ENCODE measurements around the gene MYO9A.
"Not testable (repeated sequence)": the region's sequence is repeated elsewhere in the genome, so short reads cannot be mapped to it uniquely, and the experiment has no call there.

The MYO9A gene

DNA sequence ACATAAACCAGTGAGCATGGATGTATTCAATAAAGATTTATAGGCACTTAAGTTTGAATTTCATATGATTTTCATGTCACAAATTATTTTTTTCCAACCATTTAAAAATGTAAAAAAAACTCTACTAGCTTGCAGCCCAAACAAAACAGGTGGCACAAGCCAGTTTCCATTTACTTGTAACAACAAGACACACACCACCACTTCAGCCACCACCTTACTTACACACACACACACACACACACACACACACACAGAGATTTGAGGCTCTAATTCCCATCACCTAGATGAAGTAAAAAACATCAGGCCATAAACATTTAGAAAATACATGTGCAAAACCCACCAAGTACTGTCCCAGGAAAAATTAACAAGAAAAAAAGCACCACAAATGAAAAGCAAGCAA, 25.3 kb downstream of the MYO9A start:
- no peak for DNase-seq (ENCODE audit: low read depth)

DNA sequence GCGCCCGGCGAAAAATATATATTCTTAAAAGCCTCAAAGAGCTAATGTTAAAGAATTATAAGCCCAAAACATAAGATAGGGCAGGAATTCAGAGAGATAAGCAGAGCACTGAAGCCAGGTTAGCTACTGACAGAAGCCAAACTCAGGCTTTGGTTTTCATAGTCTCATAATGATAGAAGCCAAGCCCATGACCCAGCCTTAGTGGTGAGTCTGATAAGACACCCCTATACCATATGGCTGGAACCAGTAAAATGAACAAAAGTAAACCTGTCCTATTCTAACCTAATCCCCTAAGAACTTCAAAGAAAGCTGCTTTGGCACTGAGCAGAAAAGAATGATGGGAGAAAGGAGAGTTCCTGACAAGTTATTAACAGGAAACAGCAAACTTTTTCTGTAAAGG, 25.9 kb downstream of the MYO9A start:
- no peak for DNase-seq (ENCODE audit: low read depth)

DNA sequence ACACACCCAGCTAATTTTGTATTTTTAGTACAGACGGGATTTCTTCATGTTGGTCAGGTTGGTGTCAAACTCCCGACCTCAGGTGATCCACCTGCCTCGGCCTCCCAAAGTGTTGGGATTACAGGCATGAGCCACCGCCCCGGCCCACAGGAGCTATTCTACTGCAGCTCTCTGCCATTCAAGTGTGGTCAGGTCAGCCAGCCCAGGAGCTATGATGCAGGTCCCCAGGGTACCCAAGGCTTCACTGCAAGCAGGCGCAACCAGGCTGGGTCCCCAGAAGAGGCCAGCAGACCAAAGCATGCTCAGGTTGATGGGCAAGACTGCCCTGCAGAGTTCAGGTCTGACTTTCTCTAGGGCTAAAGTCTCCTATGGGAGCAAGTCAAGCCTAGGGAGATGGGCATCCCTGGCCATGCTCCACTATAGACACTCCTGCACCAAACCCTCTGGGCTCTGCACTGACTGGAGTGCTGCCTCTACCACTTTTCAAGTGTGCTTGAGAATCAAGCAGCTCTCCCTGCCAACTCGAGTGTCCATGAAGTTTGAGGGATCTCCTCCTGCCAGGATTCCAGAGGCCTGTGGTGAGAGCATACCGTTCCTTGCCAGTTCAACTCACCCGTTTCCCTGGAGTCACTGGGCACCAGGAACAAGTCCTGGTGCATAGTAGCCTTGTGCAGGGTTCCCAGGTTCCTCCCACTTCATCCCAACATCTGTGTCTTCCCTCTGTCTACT, 30.9 kb downstream of the MYO9A start:
- no peak for DNase-seq (ENCODE audit: low read depth)

DNA sequence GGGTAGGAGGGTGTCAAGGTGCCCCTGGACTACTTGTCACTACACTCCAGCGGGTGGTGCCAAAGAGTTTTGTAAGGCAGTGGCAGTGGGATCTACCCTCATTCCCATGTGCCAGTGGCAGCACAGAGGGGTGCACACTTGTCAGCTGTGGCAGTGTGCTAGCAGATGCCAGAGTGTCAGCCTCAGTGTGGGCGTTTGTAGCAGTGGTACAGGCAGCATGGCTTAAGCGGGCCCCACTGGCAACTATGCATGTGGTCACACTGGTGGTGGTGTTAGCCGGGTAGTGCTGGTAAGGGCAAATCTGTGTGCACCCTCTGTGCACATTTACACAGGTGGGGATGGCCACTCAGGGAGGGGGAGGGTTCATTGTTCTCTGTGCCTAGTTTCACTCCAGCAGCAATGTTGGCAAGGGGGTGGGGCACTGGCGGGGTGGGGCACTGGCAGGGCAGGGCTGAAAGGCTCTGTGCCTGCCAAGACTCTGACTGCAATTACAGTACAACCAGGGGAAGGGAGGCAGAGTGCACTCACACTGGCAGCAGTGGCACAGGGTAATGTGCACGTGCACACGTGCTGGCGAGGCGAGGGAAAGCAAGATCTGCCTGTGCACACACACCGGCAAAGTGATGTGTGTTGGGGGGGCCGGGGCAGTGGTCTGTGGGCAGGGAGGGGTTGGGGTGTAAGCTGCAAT, 31.8 kb downstream of the MYO9A start:
- DNase-seq (ENCODE audit: low read depth): no peak

DNA sequence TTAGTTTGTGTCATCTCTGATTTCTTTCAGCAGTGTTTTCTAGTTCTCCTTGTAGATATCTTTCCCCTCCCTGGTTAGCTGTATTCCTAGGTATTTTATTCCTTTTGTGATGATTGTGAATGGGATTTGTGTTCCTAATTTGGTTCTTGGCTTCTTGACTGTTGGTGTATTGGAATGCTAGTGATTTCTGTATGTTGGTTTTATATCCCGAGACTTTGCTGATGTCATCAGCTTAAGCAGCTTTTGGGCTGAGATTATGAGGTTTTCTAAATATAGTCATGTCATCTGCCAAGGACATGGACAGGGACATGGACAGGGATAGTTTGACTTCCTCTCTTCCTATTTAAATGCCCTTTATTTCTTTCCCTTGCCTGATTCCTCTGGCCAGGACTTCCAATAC, 35.8 kb downstream of the MYO9A start:
- no peak for DNase-seq (ENCODE audit: low read depth)

DNA sequence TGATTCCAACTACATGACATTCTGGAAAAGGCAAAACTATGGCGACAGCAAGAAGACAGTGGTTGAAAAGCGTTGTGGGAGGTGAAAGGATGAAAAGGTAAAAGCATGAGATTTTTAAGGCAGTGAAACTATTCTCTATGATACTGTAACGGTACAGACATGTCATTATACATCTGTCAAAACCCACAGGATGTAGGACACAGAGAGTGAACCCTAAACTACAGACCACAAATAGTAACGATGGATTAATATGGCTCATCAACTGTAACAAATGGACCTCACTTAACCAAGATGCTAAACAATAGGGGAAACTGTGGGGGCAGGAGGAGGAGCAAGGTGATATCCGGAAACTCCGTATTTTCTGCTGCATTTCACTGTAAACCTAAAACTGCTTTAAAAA, 39.1 kb downstream of the MYO9A start:
- DNase-seq (ENCODE audit: low read depth): no peak

DNA sequence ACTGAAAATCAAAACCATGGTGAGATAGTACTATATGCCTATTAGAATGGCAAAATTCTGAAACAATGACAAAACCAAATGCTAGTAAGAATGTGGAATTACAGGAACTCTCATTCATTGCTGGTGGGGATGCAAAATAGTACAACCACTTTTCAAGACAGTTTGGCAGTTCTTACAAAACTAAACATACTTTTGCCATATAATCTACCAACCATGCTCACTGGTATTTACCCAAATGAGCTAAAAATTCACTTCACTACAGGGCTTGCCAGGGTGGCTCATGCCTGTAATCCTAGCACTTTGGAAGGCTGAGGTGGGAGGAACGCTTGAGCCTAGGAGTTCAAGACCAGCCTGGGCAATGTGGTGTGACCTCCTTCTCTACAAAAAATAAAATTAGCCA, 40.0 kb downstream of the MYO9A start:
- DNase-seq (ENCODE audit: low read depth): no peak

DNA sequence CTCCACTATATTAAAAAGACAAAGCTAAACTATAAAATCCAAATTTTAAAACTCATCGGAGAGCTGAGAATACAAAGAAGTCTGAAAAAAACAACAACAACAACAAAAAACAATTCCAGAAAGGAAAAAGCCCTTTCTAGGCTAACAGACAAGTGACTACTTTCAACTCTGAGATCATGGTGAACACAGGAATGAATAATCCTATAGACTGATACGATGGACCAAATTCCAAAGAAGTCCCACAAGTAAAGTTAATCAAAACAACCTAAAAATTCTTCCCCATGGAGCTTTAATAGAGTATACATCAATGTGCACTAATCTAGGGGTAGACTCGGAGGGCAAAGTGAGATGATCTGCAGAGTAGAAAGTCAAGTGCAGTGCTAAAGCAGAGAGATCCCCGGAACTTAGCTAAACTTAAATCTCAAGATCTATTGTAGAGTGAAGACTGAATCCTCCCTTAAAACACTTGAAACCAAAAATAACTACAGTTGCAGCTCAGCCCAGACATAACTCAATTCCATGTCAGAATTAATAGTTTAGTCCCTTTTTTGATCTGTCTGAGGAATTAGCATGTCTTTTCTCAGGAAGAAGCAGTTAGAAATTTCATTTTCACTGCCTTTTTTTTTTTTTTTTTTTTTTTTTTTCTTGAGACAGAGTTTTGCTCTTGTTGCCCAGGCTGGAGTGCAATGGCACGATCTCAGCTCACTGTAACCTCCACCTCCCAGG, 43.5 kb downstream of the MYO9A start:
- DNase-seq (ENCODE audit: low read depth): no peak

DNA sequence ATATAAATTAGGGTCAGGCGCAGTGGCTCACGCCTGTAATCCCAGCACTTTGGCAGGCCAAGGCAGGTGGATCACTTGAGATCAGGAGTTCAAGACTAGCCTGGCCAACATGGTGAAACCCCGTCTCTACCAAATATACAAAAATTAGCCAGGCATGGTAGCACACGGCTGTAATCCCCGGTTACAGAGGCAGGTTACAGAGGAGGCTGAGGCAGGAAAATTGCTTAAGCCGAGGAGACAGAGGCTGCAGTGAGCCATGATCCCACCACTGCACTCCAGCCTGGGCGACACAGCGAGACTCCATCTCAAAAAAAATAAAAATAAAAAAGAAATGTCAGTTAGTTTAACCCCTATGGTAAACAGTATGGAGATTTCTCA, 46.5 kb downstream of the MYO9A start:
- DNase-seq (ENCODE audit: low read depth): not testable (repeated sequence)

DNA sequence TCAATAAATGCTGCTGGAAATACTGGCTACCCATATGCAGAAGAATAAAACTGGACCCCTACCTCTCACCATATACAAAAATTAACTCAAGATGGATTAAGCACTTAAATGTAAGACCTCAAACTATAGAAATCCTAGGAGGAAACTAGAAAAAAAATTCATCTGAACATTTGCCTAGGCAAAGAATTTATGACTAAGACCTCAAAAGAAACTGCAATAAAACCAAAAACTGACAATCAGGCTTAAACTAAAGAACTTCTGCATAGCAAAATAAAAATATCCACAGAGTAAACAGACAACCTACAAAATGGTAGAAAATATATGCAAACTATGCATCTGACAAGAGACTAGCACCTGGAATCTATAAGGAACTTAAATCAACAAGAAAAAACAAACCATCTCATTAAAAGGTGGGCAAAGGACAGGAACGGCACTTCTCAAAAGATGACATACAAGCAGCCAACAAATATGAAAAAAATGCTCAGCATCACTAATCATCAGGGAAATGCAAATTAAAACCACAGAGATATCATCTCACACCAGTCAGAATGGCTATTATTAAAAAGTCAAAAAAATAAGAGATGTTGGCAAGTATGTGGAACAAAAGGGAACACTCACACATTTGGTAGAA, 47.0 kb downstream of the MYO9A start:
- no peak for DNase-seq (ENCODE audit: low read depth)

DNA sequence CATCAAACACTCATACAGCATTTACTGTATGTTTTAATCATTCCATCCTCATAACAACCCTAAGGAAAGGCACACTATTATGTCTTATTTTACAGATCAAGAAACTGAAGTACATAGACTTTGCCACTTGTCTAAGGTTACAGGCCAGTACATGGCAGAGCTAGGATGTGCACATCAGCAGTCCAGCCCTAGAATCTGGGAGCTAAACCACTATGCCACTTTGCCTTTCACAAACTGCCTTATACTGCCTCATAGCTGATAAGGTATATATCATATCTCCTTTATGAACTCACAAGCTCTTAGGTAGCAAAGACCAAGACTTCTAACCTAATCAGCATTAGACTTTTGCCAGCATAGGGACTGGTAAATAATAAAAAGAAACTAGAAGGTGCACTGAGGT, 49.1 kb downstream of the MYO9A start:
- DNase-seq (ENCODE audit: low read depth): no peak

DNA sequence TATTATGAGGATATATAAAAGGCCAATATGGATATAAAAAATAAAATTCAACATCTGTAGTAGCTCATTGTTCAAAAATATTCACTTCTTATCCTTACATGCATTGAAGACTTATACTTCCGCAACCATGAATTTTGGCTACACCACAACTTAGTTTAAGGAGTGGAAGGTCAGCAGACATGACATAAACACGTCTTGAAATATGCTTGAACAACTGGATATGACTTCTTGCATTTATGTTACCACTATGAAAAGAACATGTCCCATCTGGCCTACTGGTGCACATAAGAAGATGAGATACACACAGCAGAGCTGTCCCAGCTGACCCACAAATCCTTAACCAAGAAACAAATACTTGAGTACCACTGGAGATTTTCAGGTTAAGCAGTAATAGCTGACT, 52.1 kb downstream of the MYO9A start:
- DNase-seq (ENCODE audit: low read depth): no peak

DNA sequence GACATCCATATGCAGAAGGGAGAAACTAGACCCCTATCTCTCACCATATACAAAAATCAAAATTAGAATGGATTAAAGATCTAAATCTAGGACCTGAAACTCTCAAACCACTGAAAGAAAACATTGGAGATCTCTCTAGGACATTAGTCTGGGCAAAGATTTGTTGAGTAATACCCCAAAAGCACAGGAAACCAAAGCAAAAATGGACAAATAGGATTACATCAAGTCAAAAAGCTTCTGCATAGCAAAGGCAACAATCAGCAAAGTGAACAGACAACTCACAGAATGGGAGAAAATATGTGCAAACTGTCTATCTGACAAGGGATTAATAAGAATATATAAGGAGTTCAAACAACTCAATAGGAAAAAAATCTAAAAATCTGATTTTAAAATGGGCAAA, 54.8 kb downstream of the MYO9A start:
- DNase-seq (ENCODE audit: low read depth): no peak

DNA sequence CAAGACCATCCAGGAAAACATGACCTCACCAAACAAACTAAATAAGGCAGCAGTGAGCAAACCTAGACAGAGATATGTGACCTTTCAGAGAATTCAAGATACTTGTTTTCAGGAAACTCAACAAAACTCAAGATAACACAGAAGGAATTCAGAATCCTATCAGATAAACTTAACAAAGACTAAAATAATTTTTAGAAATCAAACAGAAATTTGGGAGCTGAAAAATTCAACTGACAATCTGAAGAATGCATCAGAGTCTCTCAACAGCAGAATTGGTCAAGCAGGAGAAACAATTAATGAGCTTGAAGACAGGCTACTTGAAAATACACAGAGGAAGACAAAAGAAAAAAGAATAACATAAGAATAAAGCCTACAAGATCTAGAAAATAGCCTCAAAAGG, 55.6 kb downstream of the MYO9A start:
- DNase-seq (ENCODE audit: low read depth): no peak

DNA sequence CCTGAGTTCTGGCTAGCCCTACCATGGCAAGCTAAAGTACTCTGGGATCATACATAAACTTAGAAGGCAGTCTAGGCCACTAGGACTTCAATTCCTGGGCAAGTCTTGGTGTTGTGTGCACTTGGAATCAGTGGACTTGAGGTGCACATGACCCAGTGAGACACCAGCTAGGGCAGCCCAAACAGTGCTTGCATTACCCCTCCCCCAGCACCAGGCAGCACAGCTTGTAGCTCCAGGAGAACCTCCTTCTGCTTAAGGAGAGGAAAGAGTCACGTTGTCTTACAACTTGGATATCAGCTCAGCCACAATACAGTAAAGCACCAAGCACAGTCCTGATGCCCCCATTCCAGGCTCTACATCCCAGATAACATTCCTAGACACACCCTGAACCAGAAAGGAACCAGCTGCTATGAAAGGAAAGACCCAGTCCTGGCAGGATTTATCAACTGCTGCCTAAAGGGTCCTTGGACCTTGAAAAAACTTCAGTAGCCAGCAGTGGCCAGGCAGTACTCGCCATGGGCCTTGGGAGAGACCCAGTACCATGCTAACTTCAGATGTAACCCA, 57.2 kb downstream of the MYO9A start:
- no peak for DNase-seq (ENCODE audit: low read depth)

DNA sequence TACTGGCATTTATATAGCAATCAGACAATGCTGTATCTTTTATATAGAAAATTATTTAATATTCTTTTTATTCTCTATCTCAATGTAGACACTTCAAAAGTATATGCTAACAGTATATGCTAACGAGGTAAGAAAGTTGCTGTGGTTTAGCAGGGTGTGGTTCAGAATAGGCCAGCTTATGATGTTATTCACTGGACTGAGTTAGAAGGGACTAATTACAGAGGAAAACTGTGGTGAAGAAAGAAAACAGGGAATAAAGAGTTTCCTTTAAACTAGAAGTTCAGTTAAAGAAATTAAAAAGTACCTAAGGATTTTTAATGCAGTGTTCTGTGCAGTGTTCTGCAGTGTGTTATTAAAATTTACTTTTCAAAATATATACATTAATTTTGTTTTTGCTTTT, 59.4 kb downstream of the MYO9A start:
- DNase-seq (ENCODE audit: low read depth): no peak

DNA sequence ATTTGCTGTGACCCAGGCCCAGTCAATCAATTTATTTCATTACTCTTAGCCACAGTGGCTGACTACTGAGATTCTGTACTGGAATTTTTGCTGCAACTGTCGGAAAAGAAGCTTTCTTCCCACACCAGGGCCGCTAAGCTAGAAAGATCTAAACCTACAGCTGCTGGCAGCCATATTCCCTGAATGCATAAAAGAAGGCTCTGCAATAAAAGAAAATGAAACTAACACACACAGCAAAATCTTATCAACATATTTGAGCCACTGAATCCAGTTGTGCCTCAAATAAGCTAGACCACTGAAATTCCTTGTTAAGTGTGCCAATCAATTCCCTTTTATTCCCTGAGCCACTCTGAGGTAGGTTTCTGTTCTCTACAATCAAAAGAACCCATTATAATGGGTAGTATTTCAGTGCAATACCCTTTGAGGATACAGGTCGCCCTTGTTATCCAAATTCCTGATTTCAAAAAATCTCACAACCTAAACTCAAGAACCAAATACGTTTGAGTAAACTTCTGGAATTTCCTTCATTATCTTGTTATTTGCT, 60.3 kb downstream of the MYO9A start:
- no peak for DNase-seq (ENCODE audit: low read depth)

DNA sequence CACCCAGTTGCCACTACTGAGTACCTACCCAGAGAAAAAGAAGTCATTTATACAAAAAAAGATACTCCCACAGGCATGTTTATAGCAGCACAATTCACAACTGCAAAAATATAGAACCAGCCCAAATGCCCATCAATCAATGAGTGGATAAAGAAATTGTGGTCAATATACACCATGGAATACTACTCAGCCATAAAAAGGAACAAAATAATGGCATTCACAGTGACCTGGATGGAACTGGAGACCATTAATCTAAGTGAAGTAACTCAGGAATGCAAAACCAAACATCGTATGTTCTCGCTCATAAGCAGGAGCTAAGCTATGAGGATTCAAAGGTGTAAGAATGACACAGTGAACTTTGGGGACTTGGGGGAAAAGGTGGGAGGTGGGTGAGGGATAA, 61.7 kb downstream of the MYO9A start:
- DNase-seq (ENCODE audit: low read depth): not testable (repeated sequence)

DNA sequence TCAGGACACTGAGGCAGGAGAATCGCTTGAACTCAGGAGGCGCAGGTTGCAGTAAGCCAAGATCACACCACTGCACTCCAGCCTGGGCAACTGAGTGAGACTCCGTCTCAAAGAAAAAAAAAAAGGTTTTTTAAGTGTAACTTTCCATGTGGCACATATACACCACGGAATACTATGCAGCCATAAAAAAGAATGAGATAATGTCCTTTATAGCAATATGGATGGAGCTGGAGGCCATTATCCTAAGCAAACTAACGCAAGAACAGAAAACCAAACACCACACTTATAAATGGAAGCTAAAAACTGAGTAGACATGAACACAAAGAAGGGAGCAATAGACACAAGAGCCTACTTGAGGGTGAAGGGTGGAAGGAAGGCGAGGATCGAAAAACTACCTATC, 64.7 kb downstream of the MYO9A start:
- not testable (repeated sequence) for DNase-seq (ENCODE audit: low read depth)

DNA sequence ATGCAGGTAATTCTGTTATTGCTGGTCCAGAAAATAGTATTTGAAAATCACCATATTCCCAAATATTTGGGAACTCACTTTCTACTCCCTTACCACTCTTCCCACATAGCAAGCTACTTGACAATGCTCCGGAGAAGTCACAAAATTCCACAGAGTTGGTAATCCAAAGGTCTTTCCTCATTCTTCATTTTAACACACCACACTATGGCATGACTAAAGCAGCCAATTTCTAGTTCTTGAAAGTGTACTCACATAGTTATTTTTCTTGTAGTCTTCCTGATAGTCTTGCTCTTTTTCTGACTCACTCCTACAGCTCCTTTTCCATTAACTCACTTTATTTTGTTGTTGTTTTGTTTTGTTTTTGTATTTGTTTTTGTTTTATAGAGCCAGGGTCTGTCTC, 67.2 kb downstream of the MYO9A start:
- no peak for DNase-seq (ENCODE audit: low read depth)

DNA sequence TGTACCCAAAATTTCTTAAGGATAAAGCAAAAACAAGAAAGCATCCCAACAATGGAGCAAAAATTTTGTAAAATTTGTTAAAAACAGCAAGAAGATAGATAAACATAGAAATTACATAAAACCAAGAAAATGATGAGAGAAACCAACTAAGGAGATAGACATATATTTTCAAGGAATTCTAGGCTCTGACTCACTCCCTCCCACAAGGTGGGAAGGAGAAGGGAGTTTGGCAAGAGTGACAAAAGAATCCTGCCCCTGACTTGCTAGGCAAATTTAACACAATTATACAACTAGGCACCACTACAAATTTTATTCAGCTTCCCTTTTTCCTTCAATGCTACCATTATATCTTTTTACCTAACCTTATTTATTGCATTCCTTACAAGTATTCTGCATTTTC, 70.9 kb downstream of the MYO9A start:
- no peak for DNase-seq (ENCODE audit: low read depth)

DNA sequence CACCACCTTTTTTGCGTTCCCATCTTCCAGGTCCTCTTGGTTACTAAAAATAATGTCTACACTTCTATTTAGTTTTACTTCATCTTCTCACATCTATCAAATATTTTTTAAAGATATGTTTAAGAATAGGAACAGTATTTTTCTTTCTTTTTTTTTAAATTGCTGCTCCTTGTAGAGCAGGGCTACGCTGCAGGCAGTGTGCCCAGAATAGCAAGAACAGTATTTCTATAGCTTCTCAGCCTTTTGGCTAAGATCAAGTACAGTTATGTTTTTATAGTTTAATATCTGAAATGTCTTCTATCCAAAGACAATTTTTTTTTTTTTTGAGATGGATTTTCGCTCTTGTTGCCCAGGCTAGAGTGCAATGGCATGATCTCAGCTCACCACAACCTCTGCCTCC, 73.0 kb downstream of the MYO9A start:
- DNase-seq (ENCODE audit: low read depth): no peak
